HCT116 (cell line): ENCODE measurements around the gene RXRA.

ENCODE experiments used
- CEBPB ChIP-seq: IDR thresholded peaks from 2 replicates; pipeline ENCODE4 v1.6.1; 2012; ENCODE audit warnings: low read depth
- CTCF ChIP-seq, 3 experiments: fragments of 200-600 bp in 1 of 3; sonication (generic) in 1 of 3; IDR thresholded peaks in 2 of 3; conservative IDR thresholded peaks in 1 of 3; 2 replicates each; pipeline ENCODE4 v1.5.1; 2012 to 2017; ENCODE audit warnings: low read depth in 2 of 3, low read length in 2 of 3, antibody characterized with exemption in 1 of 3, borderline replicate concordance in 1 of 3, control low read depth in 1 of 3, mild to moderate bottlenecking in 1 of 3, mixed read lengths in 1 of 3, mixed run types in 1 of 3, moderate library complexity in 1 of 3; ENCODE audit not compliant: insufficient read depth in 1 of 3
- EZH2 ChIP-seq: fragments of 200-600 bp; sonication (generic); IDR thresholded peaks from 2 replicates; pipeline ENCODE4 v1.6.1; 2017; ENCODE audit warnings: antibody characterized with exemption, mixed run types
- EZH2phosphoT487 ChIP-seq: fragments of 200-600 bp; IDR thresholded peaks from 2 replicates; pipeline ENCODE4 v1.6.1; 2018; ENCODE audit warnings: antibody characterized with exemption, borderline replicate concordance
- JUND ChIP-seq: IDR thresholded peaks from 2 replicates; pipeline ENCODE4 v1.6.1; 2012
- MAX ChIP-seq: IDR thresholded peaks from 2 replicates; pipeline ENCODE4 v1.6.1; 2012
- POLR2A ChIP-seq: IDR thresholded peaks from 2 replicates; pipeline ENCODE4 v1.7.0; 2011; ENCODE audit warnings: borderline replicate concordance; ENCODE audit not compliant: insufficient read depth, insufficient read length; ENCODE audit errors: extremely low read depth
- RAD21 ChIP-seq: IDR thresholded peaks from 2 replicates; pipeline ENCODE4 v1.6.1; 2012; ENCODE audit warnings: low read depth, mild to moderate bottlenecking
- REST ChIP-seq: IDR thresholded peaks from 2 replicates; pipeline ENCODE4 v1.6.1; 2012; ENCODE audit warnings: low read depth
- SIN3A ChIP-seq: IDR thresholded peaks from 2 replicates; pipeline ENCODE4 v1.6.1; 2012; ENCODE audit warnings: low read depth
- SRF ChIP-seq: IDR thresholded peaks from 2 replicates; pipeline ENCODE4 v1.6.1; 2012; ENCODE audit warnings: low read depth

GRCh38 chr9:134283692-134284265 is 42.5 kb upstream of the RXRA start:
- TF ChIP-seq EZH2phosphoT487 (no peak), RAD21 (no peak), CTCF (IDR thresholded peaks at IDR 0.05 in 2 of 3, conservative IDR thresholded peaks at IDR 0.05 in 1 of 3; ENCODE audit: borderline replicate concordance in 1 of 3, insufficient read depth in 1 of 3, low read depth in 2 of 3, low read length in 2 of 3) (no peak), JUND (no peak), EZH2 (no peak), POLR2A (no peak), REST (no peak), MAX (no peak), SRF (no peak), SIN3A (no peak), CEBPB (no peak)
